Panc1 (cell line): ENCODE results near the gene PRPF40A. TPM values are rescaled to one million over a fixed set of nuclear protein-coding genes. Genes with fewer than 3 reads are reported as not detected.

ENCODE experiments used
- ATAC-seq: fragments of 200-7000 bp; cut with Tn5 transposase; 2 replicates; pipeline ENCODE4 v1.9.1; 2020; ENCODE audit warnings: mild to moderate bottlenecking, moderate library complexity
- BruUV-seq: library from RNA; stranded (reverse); fragments of 400-500 nt; replicated peaks from 2 replicates; lab custom pipeline; 2021; lab: Mats Ljungman, UMichigan
- CTCF ChIA-PET: fragments of 300-600 bp; sonication (Branson Sonifier 250); formaldehyde crosslinking; loops from one replicate; lab custom pipeline; 2022; ENCODE audit warnings: antibody characterized with exemption; lab: Charles Lee
- POLR2A ChIA-PET: fragments of 300-600 bp; sonication (Branson Sonifier 250); formaldehyde crosslinking; loops from one replicate; lab custom pipeline; 2022; ENCODE audit warnings: antibody characterized with exemption; lab: Charles Lee
- DNase-seq: peaks from one replicate; pipeline ENCODE4 v3.0.0-alpha.2; 2010; ENCODE audit warnings: low read depth, low spot score
- H3K27ac ChIP-seq: 2 replicates; pipeline ENCODE4 v1.5.1; 2011; ENCODE audit warnings: mild to moderate bottlenecking, low read length, inconsistent platforms
- H3K27me3 ChIP-seq: fragments of 200-500 bp; sonication (Bioruptor generic); 2 replicates; pipeline ENCODE4 v1.6.0; 2014; ENCODE audit warnings: low read length, inconsistent platforms; ENCODE audit not compliant: control insufficient read depth, insufficient read depth
- H3K36me3 ChIP-seq: fragments of 200-500 bp; sonication (Bioruptor generic); 2 replicates; pipeline ENCODE4 v1.5.1; 2014; ENCODE audit warnings: inconsistent platforms, mild to moderate bottlenecking, low read length, moderate library complexity; ENCODE audit not compliant: control insufficient read depth, insufficient read depth
- H3K4me1 ChIP-seq: 2 replicates; pipeline ENCODE4 v1.5.1; 2011; ENCODE audit warnings: inconsistent platforms, mild to moderate bottlenecking, low read length, moderate library complexity; ENCODE audit not compliant: control insufficient read depth, insufficient read depth
- H3K4me3 ChIP-seq, 2 experiments: 2 replicates each; pipeline ENCODE4 v1.5.1; 2011 to 2012; ENCODE audit warnings: low read depth in 2 of 2, low read length in 2 of 2, mild to moderate bottlenecking in 2 of 2, inconsistent platforms in 1 of 2, moderate library complexity in 1 of 2
- H3K9me3 ChIP-seq: fragments of 200-500 bp; sonication (Bioruptor generic); 2 replicates; pipeline ENCODE4 v1.5.1; 2014; ENCODE audit warnings: low read depth, mild to moderate bottlenecking, inconsistent platforms, low read length, moderate library complexity; ENCODE audit not compliant: control insufficient read depth, insufficient read depth
- POLR2AphosphoS5 ChIP-seq: IDR thresholded peaks from 2 replicates; pipeline ENCODE4 v1.6.1; 2012; ENCODE audit warnings: mild to moderate bottlenecking, low read depth, low read length, moderate library complexity
- SIN3A ChIP-seq: IDR thresholded peaks from 2 replicates; pipeline ENCODE4 v1.6.1; 2012; ENCODE audit warnings: low read depth, mild to moderate bottlenecking, low read length, moderate library complexity, borderline replicate concordance; ENCODE audit not compliant: insufficient read depth
- TCF7L2 ChIP-seq: IDR thresholded peaks from 2 replicates; pipeline ENCODE4 v1.6.1; 2011; ENCODE audit warnings: mild to moderate bottlenecking, low read depth, low read length, inconsistent platforms
- in situ Hi-C: cut with HindIII; loops from 2 replicates; pipeline ENCODE4 v1.10.0; 2016; ENCODE audit warnings: low sequenced_read_pairs, low pct_unique_long_range_greater_than_20kb
- intact Hi-C: fragments of 100-400 bp; cut with micrococcal nuclease; formaldehyde crosslinking; loops from one replicate; pipeline ENCODE4 v1.10.0; 2022; ENCODE audit not compliant: unreplicated experiment
- total RNA-seq: library from RNA; stranded (reverse); gene quantifications from one replicate; pipeline ENCODE4 v1.2.1, GENCODE V29; 2021; ENCODE audit not compliant: unreplicated experiment
- TF ChIP-seq, protein P1 (sequence below): fragments of 450-650 bp; IDR thresholded peaks from 2 replicates; pipeline ENCODE4 v1.5.1; 2017; ENCODE audit warnings: mild to moderate bottlenecking
- TF ChIP-seq, protein P2 (sequence below), 2 experiments: IDR thresholded peaks; 2 replicates each; pipeline ENCODE4 v1.6.1; 2011 to 2012; ENCODE audit warnings: low read depth in 2 of 2, control low read depth in 1 of 2, low read length in 1 of 2, mild to moderate bottlenecking in 1 of 2, moderate library complexity in 1 of 2; ENCODE audit not compliant: insufficient read depth in 1 of 2

PRPF40A gene
- total RNA-seq, 1 experiment from 2014 or later = 142 TPM

DNA sequence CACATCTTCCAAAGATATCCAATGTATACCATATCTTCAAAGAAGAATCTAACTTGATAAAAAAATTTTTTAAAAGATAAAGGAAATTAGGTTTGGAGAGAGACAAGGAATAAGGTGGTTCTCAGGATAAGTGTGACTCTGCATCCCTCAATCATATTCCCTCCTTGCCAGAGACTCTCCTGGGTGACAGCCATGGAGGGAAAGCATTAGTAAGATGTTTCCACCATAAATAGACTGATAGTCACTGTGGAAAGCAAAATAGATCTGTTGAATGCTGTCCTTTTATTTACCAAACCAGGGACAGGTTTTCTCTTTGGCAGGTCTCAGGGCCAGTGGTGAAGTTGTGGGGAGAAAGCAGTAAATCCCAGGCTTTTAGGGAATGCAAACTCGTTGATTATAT is 107.6 kb downstream of the PRPF40A start:
- no peak for ATAC-seq
- no TSS peak for BruUV-seq
- ChIA-PET POLR2A (no interaction called here), CTCF (no interaction called here)
- Histone ChIP-seq H3K27ac (no peak overlapping the region), H3K4me3 (no peak overlapping the region), H3K27me3 (no peaks in the 10 kb centered on the region), H3K4me1 (no peaks in the 10 kb centered on the region), H3K9me3 (no peaks in the 10 kb centered on the region), H3K36me3 (no peaks in the 10 kb centered on the region; the same call in 1 of the 2 replicates)
- in situ Hi-C loops (no loop called here), intact Hi-C loops (no loop called here)
- no peak for DNase-seq
- no peak for TF ChIP-seq TCF7L2
- TF ChIP-seq, protein P1, sequence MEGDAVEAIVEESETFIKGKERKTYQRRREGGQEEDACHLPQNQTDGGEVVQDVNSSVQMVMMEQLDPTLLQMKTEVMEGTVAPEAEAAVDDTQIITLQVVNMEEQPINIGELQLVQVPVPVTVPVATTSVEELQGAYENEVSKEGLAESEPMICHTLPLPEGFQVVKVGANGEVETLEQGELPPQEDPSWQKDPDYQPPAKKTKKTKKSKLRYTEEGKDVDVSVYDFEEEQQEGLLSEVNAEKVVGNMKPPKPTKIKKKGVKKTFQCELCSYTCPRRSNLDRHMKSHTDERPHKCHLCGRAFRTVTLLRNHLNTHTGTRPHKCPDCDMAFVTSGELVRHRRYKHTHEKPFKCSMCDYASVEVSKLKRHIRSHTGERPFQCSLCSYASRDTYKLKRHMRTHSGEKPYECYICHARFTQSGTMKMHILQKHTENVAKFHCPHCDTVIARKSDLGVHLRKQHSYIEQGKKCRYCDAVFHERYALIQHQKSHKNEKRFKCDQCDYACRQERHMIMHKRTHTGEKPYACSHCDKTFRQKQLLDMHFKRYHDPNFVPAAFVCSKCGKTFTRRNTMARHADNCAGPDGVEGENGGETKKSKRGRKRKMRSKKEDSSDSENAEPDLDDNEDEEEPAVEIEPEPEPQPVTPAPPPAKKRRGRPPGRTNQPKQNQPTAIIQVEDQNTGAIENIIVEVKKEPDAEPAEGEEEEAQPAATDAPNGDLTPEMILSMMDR = no peak

DNA sequence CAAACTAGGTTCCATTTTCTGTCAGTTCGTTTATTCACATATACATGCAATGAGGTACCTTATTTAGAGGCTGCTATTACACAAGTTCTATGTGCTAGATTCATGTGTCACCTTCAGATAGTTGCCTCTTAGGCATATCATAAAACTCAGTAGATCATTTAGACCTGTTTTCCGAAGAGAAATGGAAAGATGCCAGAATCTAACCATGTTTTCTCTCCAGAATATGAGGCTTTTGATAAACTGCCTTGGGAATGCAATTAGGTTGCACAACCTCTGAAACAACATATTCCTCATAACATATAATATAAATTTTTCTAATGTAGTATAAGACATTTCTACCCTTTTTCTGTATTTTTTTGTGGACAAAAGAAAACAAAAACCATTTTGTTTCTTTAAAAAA is 108.1 kb downstream of the PRPF40A start:
- Histone ChIP-seq H3K27ac (no peak overlapping the region), H3K9me3 (no peaks in the 10 kb centered on the region), H3K4me1 (no peaks in the 10 kb centered on the region), H3K4me3 (no peak overlapping the region), H3K27me3 (no peaks in the 10 kb centered on the region), H3K36me3 (no peaks in the 10 kb centered on the region; the same call in 1 of the 2 replicates)
- no peak for DNase-seq
- ChIA-PET CTCF (no interaction called here), POLR2A (no interaction called here)
- TF ChIP-seq, protein P2, sequence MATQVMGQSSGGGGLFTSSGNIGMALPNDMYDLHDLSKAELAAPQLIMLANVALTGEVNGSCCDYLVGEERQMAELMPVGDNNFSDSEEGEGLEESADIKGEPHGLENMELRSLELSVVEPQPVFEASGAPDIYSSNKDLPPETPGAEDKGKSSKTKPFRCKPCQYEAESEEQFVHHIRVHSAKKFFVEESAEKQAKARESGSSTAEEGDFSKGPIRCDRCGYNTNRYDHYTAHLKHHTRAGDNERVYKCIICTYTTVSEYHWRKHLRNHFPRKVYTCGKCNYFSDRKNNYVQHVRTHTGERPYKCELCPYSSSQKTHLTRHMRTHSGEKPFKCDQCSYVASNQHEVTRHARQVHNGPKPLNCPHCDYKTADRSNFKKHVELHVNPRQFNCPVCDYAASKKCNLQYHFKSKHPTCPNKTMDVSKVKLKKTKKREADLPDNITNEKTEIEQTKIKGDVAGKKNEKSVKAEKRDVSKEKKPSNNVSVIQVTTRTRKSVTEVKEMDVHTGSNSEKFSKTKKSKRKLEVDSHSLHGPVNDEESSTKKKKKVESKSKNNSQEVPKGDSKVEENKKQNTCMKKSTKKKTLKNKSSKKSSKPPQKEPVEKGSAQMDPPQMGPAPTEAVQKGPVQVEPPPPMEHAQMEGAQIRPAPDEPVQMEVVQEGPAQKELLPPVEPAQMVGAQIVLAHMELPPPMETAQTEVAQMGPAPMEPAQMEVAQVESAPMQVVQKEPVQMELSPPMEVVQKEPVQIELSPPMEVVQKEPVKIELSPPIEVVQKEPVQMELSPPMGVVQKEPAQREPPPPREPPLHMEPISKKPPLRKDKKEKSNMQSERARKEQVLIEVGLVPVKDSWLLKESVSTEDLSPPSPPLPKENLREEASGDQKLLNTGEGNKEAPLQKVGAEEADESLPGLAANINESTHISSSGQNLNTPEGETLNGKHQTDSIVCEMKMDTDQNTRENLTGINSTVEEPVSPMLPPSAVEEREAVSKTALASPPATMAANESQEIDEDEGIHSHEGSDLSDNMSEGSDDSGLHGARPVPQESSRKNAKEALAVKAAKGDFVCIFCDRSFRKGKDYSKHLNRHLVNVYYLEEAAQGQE (IDR thresholded peaks at IDR 0.05; ENCODE audit: insufficient read depth in 1 of 2, low read depth in 2 of 2, low read length in 1 of 2) = no peak
- TF ChIP-seq POLR2AphosphoS5 (no peak), SIN3A (no peak), TCF7L2 (no peak)
- TF ChIP-seq, protein P1 = no peak
- in situ Hi-C loops (no loop called here), intact Hi-C loops (no loop called here)
- ATAC-seq = no peak
- no TSS peak for BruUV-seq
